Raji (cell line): ENCODE data around the gene PERM1.

Source experiments
- POLR2A ChIP-seq: IDR thresholded peaks from 2 replicates; pipeline ENCODE4 v1.6.1; 2011; ENCODE audit warnings: low read depth, low read length, control low read depth; ENCODE audit not compliant: insufficient read depth

Gene PERM1

GRCh38 chr1:936348-937264 lies 45.3 kb downstream of the PERM1 start:
- TF ChIP-seq POLR2A: no peak

GRCh38 chr1:935751-936231 lies 46.1 kb downstream of the PERM1 start:
- no peak for TF ChIP-seq POLR2A

- TF ChIP-seq POLR2A: no peak
These were observed 46.7 kb downstream of the PERM1 start for GRCh38 chr1:934991-935750.

DNA sequence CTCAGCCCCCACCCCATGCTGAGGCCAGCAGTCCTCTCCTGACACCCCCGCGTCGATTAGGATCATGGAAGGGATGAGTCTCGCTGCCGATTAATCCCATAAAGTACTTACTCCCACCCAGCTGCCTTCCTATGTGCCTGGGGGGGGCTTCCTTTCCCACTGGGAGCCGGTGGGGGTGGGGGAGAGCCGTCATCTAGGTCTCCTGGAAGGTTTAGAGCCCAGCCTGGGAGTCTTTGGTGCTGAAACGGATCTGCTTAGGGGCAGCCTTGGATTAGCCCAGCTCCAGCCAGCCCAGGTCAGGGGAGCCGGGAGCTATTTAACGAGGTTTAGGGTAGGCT lies 48.3 kb downstream of the PERM1 start:
- no peak for TF ChIP-seq POLR2A

GRCh38 chr1:932776-933602 lies 48.9 kb downstream of the PERM1 start:
- no peak for TF ChIP-seq POLR2A

GRCh38 chr1:932173-932510 lies 49.8 kb downstream of the PERM1 start:
- no peak for TF ChIP-seq POLR2A

DNA sequence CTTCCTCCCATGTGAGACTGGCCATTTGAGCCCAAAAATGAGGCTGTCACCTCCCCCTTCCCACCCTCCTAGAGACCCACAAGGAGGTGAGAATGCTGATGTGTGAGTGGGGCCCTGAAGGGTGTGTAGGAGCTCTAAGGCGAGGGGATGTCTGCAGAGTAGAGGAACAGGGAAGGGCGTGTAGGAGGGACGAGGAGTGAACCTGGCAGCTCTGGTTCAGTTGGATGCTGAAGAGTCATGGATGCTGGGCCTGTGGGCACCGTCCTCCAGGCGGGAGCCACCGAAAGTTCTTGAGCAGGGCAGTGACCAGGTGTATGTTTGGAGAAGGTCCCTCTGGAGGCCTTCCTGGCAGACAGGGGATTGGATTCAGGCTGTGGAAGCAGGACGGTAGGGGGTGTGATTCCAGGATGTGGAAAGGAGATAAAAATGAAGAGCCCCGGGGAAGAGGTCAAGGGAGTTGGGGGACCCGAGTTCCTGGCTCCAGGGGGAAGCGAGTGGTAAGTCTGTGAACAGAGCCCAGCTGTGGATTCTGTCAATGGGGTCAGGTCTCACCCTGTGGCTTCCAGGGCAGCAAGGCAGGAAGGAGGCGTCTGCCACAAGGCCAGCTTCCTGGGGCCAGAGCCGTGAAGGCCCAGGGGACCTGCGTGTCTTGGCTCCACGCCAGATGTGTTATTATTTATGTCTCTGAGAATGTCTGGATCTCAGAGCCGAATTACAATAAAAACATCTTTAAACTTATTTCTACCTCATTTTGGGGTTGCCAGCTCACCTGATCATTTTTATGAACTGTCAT lies 50.3 kb downstream of the PERM1 start:
- no peak for TF ChIP-seq POLR2A

GRCh38 chr1:930633-931138 lies 51.2 kb downstream of the PERM1 start:
- TF ChIP-seq POLR2A: no peak

- TF ChIP-seq POLR2A: no peak
These were observed 51.9 kb downstream of the PERM1 start for GRCh38 chr1:929712-930632.

- no peak for TF ChIP-seq POLR2A
These were observed 52.9 kb downstream of the PERM1 start for GRCh38 chr1:928825-929661.

DNA sequence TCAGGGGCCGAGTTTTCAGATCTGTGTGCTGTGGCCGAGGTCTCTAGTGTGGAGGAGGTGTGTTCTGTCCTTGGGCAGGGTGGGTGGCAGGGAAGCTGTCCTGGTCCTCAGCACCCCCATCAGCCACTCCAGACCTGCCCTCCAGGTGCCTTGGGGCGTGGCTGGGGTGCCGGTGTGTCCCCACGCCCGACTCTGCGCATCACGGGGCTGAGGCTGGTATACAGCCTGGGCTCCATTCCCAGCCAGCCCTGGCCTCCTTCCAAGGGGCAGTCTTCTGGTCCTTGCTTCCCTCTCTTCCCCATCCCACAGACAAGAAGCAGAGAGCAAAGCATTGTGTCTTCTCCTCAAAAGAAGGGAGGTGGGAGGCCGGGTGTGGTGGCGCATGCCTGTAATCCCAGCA lies 54.1 kb downstream of the PERM1 start:
- no peak for TF ChIP-seq POLR2A

- TF ChIP-seq POLR2A: no peak
These were observed 54.7 kb downstream of the PERM1 start for GRCh38 chr1:927234-927633.
